HL-60 (cell line): ENCODE data around the gene CDC25C.
"Not testable (repeated sequence)": the region's sequence is repeated elsewhere in the genome, so short reads cannot be mapped to it uniquely, and the experiment has no call there.

Source experiments
- DNase-seq, 2 experiments: peaks; one replicate each; pipeline ENCODE4 v3.0.0-alpha.2; 2010 to 2020; ENCODE audit warnings: low read depth in 1 of 2, low spot score in 1 of 2
- H3K27ac ChIP-seq: fragments of 250-450 bp; sonication (Bioruptor Pico); replicated peaks from 2 replicates; pipeline ENCODE4 v1.5.1; 2020; ENCODE audit warnings: mild to moderate bottlenecking, moderate library complexity
- H3K27me3 ChIP-seq: fragments of 250-450 bp; sonication (Bioruptor Pico); 2 replicates; pipeline ENCODE4 v1.5.1; 2021; ENCODE audit warnings: mild to moderate bottlenecking, moderate library complexity; ENCODE audit not compliant: insufficient read depth, poor library complexity, severe bottlenecking
- H3K4me3 ChIP-seq: replicated peaks from 2 replicates; pipeline ENCODE4 v1.5.1; 2011; ENCODE audit warnings: mild to moderate bottlenecking, control low read depth, low read length; ENCODE audit not compliant: insufficient read depth
- CTCF ChIP-seq: IDR thresholded peaks from one replicate; pipeline ENCODE4 v1.5.1; 2011; ENCODE audit warnings: low read length, control low read depth, inconsistent platforms; ENCODE audit not compliant: insufficient read depth
- GABPA ChIP-seq: IDR thresholded peaks from 2 replicates; pipeline ENCODE4 v1.6.1; 2012; ENCODE audit warnings: low read depth
- POLR2AphosphoS5 ChIP-seq: IDR thresholded peaks from 2 replicates; pipeline ENCODE4 v1.6.1; 2012; ENCODE audit warnings: low read depth
- SPI1 ChIP-seq: IDR thresholded peaks from 2 replicates; pipeline ENCODE4 v1.6.1; 2012; ENCODE audit warnings: low read depth, mild to moderate bottlenecking, borderline replicate concordance
- TF ChIP-seq, protein P1 (sequence below): IDR thresholded peaks from 2 replicates; pipeline ENCODE4 v1.6.1; 2012; ENCODE audit warnings: low read depth; ENCODE audit not compliant: insufficient replicate concordance

Gene CDC25C

DNA sequence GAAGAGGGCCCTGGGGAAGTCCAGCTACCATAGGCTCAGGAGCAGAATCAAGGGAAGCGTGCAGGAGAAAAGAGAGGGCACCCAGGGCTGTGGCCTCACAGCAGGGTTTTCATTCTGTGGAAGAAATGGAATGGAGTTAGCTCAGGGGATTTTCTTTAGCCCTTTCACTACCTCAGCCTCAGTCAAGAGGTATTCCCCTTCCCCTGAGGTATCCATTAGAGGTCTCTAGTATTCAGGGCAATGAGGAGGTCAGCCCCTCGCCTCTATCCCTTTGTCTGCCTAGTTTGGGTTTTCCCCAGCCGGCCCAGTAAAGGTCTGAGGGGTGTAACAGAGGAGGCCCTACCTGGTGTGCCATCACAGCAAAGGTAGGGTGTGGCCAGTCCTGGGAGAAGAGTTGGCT, 78.7 kb downstream of the CDC25C start:
- TF ChIP-seq CTCF (no peak), POLR2AphosphoS5 (no peak)
- TF ChIP-seq, protein P1, sequence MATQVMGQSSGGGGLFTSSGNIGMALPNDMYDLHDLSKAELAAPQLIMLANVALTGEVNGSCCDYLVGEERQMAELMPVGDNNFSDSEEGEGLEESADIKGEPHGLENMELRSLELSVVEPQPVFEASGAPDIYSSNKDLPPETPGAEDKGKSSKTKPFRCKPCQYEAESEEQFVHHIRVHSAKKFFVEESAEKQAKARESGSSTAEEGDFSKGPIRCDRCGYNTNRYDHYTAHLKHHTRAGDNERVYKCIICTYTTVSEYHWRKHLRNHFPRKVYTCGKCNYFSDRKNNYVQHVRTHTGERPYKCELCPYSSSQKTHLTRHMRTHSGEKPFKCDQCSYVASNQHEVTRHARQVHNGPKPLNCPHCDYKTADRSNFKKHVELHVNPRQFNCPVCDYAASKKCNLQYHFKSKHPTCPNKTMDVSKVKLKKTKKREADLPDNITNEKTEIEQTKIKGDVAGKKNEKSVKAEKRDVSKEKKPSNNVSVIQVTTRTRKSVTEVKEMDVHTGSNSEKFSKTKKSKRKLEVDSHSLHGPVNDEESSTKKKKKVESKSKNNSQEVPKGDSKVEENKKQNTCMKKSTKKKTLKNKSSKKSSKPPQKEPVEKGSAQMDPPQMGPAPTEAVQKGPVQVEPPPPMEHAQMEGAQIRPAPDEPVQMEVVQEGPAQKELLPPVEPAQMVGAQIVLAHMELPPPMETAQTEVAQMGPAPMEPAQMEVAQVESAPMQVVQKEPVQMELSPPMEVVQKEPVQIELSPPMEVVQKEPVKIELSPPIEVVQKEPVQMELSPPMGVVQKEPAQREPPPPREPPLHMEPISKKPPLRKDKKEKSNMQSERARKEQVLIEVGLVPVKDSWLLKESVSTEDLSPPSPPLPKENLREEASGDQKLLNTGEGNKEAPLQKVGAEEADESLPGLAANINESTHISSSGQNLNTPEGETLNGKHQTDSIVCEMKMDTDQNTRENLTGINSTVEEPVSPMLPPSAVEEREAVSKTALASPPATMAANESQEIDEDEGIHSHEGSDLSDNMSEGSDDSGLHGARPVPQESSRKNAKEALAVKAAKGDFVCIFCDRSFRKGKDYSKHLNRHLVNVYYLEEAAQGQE = no peak

DNA sequence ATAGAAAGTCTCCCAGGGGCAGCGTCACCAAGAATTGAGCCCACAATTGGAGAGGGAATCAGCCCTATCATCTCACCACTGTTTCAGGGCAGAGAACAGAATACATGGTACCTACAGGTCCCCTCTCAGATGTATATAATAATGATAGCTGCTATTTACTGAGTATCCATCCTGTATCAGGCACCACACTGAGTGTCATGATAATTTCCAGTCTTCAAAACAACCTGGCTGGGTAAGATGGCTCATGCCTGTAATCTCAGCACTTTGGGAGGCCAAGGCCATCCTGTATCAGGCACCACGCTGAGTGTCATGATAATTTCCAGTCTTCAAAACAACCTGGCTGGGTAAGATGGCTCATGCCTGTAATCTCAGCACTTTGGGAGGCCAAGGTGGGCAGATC, 83.8 kb downstream of the CDC25C start:
- not testable (repeated sequence) for H3K4me3 ChIP-seq, H3K27ac ChIP-seq, H3K27me3 ChIP-seq, DNase-seq

More for the DNA sequence above, 78.7 kb downstream of the CDC25C start:
- no peak overlapping the region for H3K27ac ChIP-seq
- no peaks in the 10 kb centered on the region for H3K27me3 ChIP-seq
- no peak for DNase-seq
- H3K4me3 ChIP-seq = no peak overlapping the region

- H3K4me3 ChIP-seq = no peak overlapping the region
- TF ChIP-seq CTCF (no peak), SPI1 (no peak), POLR2AphosphoS5 (no peak), GABPA (no peak)
- TF ChIP-seq, protein P1 = no peak
- DNase-seq = no peak
- H3K27ac ChIP-seq = no peak overlapping the region
- H3K27me3 ChIP-seq = no peaks in the 10 kb centered on the region
Observed at GRCh38 chr5:138246822-138247221, 84.8 kb downstream of the CDC25C start.

GRCh38 chr5:138246334-138246733, 85.3 kb downstream of the CDC25C start:
- no peaks in the 10 kb centered on the region for H3K27me3 ChIP-seq
- no peak overlapping the region for H3K27ac ChIP-seq
- H3K4me3 ChIP-seq = no peak overlapping the region
- TF ChIP-seq GABPA = no peak
- no peak for TF ChIP-seq CTCF
- TF ChIP-seq, protein P1 = no peak
- TF ChIP-seq SPI1 = no peak
- TF ChIP-seq POLR2AphosphoS5 = no peak
- no peak for DNase-seq
